BJ (cell line): ENCODE results near the gene CASR. TPM values are rescaled to one million over a fixed set of nuclear protein-coding genes. Genes with fewer than 3 reads are reported as not detected.

Experiments used
- CTCF ChIA-PET: fragments of 350-600 bp; formaldehyde crosslinking; extraction: SDS; loops from one replicate; lab custom pipeline; 2021; ENCODE audit warnings: antibody characterized with exemption, inconsistent platforms; lab: Yijun Ruan, JAX
- POLR2A ChIA-PET: fragments of 300-600 bp; sonication (Branson Sonifier 250); formaldehyde crosslinking; extraction: SDS; loops from one replicate; lab custom pipeline; 2021; ENCODE audit warnings: antibody characterized with exemption; lab: Charles Lee
- DNase-seq: peaks from one replicate; pipeline ENCODE4 v3.0.0-alpha.2; 2011; ENCODE audit warnings: low read depth
- H3K27me3 ChIP-seq: 2 replicates; pipeline ENCODE4 v1.6.0; 2011; ENCODE audit warnings: low read length; ENCODE audit not compliant: control insufficient read depth, insufficient read depth
- H3K36me3 ChIP-seq: 2 replicates; pipeline ENCODE4 v1.5.1; 2011; ENCODE audit warnings: low read length; ENCODE audit not compliant: control insufficient read depth, insufficient read depth
- H3K4me3 ChIP-seq: 2 replicates; pipeline ENCODE4 v1.5.1; 2011; ENCODE audit warnings: low read depth, mild to moderate bottlenecking, control low read depth, low read length
- CTCF ChIP-seq: IDR thresholded peaks from 2 replicates; pipeline ENCODE4 v1.5.1; 2011; ENCODE audit warnings: low read depth, mild to moderate bottlenecking, control low read depth, inconsistent platforms, low read length, moderate library complexity; ENCODE audit not compliant: insufficient read depth
- polyA plus RNA-seq: library from polyadenylated mRNA; depleted of rRNA; stranded (reverse); fragments of >200 nt; gene quantifications from 2 replicates; pipeline ENCODE4 v1.2.3, GENCODE V29; 2011

CASR gene
- polyA plus RNA-seq, 1 experiment: not detected

- TF ChIP-seq CTCF: no peak
- no peaks in the 10 kb centered on the region for H3K36me3 ChIP-seq
- H3K27me3 ChIP-seq: peaks cover 5% of the 10 kb centered on the region
- DNase-seq: no peak
- CTCF ChIA-PET: no interaction called here
- H3K4me3 ChIP-seq: no peak overlapping the region
- POLR2A ChIA-PET: no interaction called here
Measured at GRCh38 chr3:122233101-122233952, 49.9 kb downstream of the CASR start.

GRCh38 chr3:122234117-122234516 lies 50.6 kb downstream of the CASR start:
- TF ChIP-seq CTCF: no peak
- Histone ChIP-seq H3K27me3 (peaks cover 5% of the 10 kb centered on the region), H3K4me3 (no peak overlapping the region), H3K36me3 (no peaks in the 10 kb centered on the region)
- DNase-seq: no peak
- POLR2A ChIA-PET: no interaction called here
- CTCF ChIA-PET: no interaction called here

- peaks cover 5% of the 10 kb centered on the region for H3K27me3 ChIP-seq
- no peaks in the 10 kb centered on the region for H3K36me3 ChIP-seq
- ChIA-PET CTCF (no interaction called here), POLR2A (no interaction called here)
- no peak for TF ChIP-seq CTCF
- no peak for DNase-seq
- H3K4me3 ChIP-seq: no peak overlapping the region
Measured at GRCh38 chr3:122235147-122235546, 51.7 kb downstream of the CASR start.

- DNase-seq: no peak
- POLR2A ChIA-PET: no interaction called here
- no peak for TF ChIP-seq CTCF
- Histone ChIP-seq H3K27me3 (peaks cover 4% of the 10 kb centered on the region), H3K36me3 (no peaks in the 10 kb centered on the region), H3K4me3 (no peak overlapping the region)
- CTCF ChIA-PET: no interaction called here
Measured at GRCh38 chr3:122239112-122239511, 55.6 kb downstream of the CASR start.

GRCh38 chr3:122245513-122246174 lies 62.2 kb downstream of the CASR start:
- CTCF ChIA-PET: no interaction called here
- POLR2A ChIA-PET: interaction anchor here (0.6 kb wide), 1 partner anchor 62 kb away, joined by 3 read pairs; no protein-coding TSS in a partner anchor
- Histone ChIP-seq H3K36me3 (no peaks in the 10 kb centered on the region), H3K27me3 (no peaks in the 10 kb centered on the region), H3K4me3 (no peak overlapping the region)
- no peak for TF ChIP-seq CTCF
- no peak for DNase-seq
